HG02678 (cell line): ENCODE data around the gene OR8J3.
"Not testable (repeated sequence)": the region's sequence is repeated elsewhere in the genome, so short reads cannot be mapped to it uniquely, and the experiment has no call there.

ENCODE experiments used
- ATAC-seq: cut with Tn5 transposase; IDR thresholded peaks from one replicate; pipeline ENCODE4 v1.9.1; 2021; ENCODE audit warnings: mild to moderate bottlenecking, moderate library complexity; ENCODE audit not compliant: unreplicated experiment

Gene OR8J3, protein sequence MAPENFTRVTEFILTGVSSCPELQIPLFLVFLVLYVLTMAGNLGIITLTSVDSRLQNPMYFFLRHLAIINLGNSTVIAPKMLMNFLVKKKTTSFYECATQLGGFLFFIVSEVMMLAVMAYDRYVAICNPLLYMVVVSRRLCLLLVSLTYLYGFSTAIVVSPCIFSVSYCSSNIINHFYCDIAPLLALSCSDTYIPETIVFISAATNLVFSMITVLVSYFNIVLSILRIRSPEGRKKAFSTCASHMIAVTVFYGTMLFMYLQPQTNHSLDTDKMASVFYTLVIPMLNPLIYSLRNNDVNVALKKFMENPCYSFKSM

DNA sequence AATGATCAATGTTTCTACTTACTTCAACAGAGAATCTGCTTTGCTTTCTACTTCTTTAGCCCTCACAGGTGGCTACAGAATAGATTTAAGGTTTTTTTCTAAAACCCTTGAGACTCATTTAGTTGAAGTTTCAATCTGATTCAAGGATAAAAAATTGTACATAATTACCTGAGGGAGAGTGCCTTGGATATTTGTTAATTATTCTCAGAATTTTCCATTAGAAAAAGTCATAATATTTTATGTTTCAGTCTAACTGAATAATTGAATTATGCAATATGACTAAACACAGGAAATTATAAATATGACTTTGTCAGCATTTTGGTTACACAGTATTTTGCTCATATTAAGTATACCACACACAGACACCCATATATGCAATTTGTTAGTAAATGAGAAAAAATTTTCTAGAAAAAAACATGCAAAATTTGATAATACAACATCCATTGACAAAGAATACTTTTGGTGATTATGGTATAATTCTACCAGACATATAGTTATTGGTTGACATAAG lies at the start of gene OR8J3:
Gene OR8J3, minus strand, starts transcription at position 51 of the 511 bp plus-strand sequence. CDS start 2,483 bp downstream, outside the sequence.
- ATAC-seq: no peak

GRCh38 chr11:56188602-56189001 lies 48.6 kb upstream of the OR8J3 start:
- no peak for ATAC-seq

DNA sequence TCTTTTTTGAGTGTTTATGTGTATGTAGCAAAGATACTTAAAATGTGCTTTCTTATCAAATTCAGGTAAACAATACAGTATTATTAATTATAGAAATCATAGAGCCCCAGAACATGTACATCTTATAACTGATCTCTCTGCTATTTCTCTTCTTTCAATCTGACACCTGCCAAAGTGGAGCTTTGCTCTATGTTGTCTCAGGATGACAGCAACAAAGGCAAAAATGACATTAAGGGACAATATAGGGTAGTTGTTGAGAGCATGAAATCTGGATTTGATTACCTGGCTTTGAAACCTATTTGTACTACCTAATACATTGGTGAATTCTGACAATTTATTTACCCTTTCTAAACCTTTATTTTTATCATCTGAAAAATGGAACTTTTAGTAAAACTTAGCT lies 43.5 kb upstream of the OR8J3 start:
- no peak for ATAC-seq

DNA sequence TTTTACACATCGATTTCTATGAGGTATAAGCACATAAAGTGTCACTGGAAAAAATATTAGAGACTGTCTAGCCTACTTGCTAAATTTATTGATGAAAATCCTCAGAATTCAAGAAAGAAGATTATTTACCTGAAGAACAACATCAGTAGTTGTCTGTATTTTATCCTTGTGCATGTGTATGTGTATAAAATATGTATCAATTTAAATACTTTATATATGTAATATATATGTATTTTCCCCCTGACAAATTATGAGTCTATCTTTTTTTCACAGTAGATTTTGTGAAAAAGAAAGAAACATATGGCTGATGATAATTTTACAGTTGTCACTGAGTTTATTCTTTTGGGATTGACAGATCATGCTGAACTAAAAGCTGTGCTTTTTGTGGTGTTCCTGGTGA lies 36.3 kb upstream of the OR8J3 start, which contains the start of gene OR5J2:
Gene OR5J2, plus strand, starts transcription at position 301 of the 400 bp plus-strand sequence. Its CDS starts 0 bp downstream, at position 301.
- no peak for ATAC-seq

DNA sequence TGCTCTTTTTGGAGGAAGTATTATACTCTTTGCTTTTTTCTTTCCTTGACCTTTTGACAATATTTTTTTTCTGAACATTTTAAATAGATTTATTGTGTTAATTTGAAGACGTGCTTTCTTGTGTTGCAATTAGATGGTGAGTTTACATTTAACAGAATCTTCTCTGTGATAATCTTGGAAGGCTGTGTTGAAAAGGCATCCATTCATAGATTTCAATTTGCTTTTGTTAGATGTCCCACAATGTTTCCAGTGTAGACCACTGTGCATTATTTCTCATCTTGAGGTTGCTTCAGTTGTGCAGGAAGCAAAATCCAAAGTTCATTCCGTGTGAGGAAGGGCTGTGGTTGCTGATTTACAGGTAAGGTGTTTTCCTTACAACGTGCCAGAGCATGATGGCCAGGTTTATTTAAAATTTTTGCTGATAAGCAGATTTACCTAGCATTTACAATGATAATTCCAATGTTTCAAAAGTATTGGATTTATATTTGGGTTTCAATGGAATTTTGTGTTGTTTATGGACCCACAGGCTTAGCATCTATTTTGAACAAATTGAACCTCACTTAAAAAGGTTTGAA lies 32.3 kb upstream of the OR8J3 start:
- ATAC-seq: no peak

GRCh38 chr11:56163804-56164203 lies 23.8 kb upstream of the OR8J3 start:
- no peak for ATAC-seq

DNA sequence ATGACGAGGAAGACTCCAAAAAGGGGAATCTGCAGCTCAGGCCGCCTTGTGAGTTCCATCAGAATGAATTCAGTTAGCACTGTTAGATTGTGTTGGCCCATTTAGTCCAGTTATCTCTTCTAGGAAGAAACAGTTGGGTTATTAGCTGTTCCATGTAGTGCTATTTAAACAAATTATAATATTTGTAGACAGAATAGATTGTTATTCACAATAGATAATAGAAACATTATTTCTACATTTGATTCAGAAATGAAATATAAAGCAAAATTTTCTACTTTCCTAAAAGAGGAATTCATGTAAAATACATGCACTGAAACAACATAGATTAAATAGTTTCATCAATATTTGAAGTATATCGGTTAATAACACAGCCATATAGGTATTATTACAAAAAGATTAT lies 20.2 kb upstream of the OR8J3 start, which contains the start of gene OR8K5:
Gene OR8K5, minus strand, starts transcription at position 101 of the 400 bp plus-strand sequence. Its CDS starts 0 bp downstream, at position 101.
- ATAC-seq: no peak

DNA sequence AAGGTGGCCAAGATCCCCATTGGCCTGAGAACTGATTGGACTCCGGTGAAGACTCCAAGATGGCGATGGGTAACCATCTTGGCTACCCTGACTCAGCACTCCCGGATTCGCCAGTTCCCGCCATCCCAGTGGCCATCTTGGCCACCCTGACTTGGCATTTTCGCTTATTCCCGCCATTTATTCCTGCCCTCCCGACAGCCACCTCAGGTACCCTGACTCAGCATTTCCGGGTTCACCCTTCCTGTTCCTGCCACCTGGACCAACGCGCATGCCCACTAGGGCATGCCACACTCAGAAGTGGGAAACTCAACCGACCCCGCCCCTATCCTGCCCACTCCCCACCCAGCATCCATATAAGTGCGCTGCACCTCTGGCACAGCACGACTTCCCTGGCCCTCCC lies 12.3 kb upstream of the OR8J3 start:
- ATAC-seq: no peak

GRCh38 chr11:56151376-56151775 lies 11.4 kb upstream of the OR8J3 start:
- no peak for ATAC-seq

DNA sequence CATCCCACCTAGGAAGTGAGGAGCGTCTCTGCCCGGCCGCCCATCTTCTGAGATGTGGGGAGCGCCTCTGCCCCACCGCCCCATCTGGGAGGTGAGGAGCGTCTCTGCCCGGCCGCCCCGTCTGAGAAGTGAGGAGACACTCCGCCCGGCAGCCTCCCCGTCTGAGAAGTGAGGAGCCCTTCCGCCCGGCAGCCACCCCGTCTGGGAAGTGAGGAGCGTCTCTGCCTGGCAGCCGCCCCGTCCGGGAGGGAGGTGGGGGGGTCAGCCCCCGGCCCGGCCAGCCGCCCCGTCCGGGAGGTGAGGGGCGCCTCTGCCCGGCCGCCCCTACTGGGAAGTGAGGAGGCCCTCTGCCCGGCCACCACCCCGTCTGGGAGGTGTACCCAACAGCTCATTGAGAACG lies 3.7 kb upstream of the OR8J3 start:
- ATAC-seq: not testable (repeated sequence)

DNA sequence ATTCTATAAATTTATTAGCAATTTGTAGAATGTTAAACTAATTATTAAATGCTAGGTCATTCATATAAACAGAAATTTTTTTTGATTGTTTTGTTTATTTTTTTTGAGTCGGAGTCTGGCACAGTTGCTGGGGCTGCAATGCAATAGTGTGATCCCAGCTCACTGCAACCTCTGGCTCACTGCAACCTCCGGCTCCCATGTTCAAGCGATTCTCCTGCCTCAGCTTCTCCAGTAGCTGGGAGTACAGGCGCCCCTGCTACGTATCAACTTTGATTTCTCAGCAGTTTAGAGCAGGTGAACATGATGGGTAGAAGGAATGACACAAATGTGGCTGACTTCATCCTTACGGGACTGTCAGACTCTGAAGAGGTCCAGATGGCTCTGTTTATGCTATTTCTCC lies 17.9 kb downstream of the OR8J3 start, which contains the start of gene OR8H3:
Gene OR8H3, plus strand, starts transcription at position 301 of the 400 bp plus-strand sequence. Its CDS starts 0 bp downstream, at position 301.
- ATAC-seq: no peak

DNA sequence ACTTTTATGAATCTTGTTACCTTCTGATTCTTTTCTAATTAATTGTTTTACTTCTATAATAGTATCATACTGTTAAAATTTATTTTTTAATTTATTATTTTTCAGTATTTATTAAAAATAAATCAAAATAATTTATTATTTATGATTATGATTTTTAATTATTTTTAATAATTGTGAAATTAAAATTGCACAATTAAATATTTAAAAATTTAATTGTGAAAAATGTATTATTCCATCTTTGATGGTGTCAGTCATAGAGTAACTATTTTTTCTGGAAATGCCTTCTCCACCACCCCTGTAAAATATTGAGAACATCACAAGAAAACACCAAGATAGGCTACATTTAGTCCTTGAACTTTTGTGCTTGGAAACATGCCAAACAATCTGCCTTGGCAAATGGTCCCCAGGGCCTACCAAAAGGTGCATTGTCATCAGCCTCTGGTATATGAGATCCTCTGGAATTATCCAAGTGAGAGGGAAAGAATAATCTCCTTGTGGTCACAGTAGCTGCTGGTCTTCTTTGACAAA lies 36.7 kb downstream of the OR8J3 start, which contains the start of gene OR8H2:
Gene OR8H2, plus strand, starts transcription at position 478 of the 528 bp plus-strand sequence. CDS start 1,356 bp downstream, outside the sequence.
- no peak for ATAC-seq

DNA sequence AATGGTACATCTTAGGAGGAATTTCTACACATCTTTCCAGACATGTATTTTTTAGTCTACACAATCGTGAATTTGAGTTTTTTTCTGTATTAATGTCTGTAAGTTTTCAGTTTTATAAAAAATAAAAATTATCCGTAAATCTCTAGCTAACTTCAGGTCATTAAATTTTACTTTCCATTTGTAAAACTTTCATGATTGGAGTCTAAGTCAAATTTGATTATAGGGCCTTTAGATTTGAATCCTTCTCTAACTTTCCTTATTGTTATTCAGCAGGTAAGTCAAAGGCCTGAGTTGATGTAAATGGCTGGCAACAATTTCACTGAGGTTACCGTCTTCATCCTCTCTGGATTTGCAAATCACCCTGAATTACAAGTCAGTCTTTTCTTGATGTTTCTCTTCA lies 47.0 kb downstream of the OR8J3 start, which contains the start of gene OR8I2:
Gene OR8I2, plus strand, starts transcription at position 301 of the 400 bp plus-strand sequence. Its CDS starts 0 bp downstream, at position 301.
- ATAC-seq: no peak

GRCh38 chr11:56089697-56090096 lies 50.3 kb downstream of the OR8J3 start:
- no peak for ATAC-seq
